Amygdala (tissue), 56 donors: ENCODE measurements around the gene C5AR2.
A peak's percentile ranks its signal among the peaks of the same experiment; 100 is the strongest.
"Not testable (repeated sequence)": the region's sequence is repeated elsewhere in the genome, so short reads cannot be mapped to it uniquely, and the experiment has no call there.

ENCODE experiments used
- DNase-seq, 56 donors: peaks; one replicate each; lab custom pipeline; 2025; lab: John Stamatoyannopoulos, UW

The C5AR2 gene

DNA sequence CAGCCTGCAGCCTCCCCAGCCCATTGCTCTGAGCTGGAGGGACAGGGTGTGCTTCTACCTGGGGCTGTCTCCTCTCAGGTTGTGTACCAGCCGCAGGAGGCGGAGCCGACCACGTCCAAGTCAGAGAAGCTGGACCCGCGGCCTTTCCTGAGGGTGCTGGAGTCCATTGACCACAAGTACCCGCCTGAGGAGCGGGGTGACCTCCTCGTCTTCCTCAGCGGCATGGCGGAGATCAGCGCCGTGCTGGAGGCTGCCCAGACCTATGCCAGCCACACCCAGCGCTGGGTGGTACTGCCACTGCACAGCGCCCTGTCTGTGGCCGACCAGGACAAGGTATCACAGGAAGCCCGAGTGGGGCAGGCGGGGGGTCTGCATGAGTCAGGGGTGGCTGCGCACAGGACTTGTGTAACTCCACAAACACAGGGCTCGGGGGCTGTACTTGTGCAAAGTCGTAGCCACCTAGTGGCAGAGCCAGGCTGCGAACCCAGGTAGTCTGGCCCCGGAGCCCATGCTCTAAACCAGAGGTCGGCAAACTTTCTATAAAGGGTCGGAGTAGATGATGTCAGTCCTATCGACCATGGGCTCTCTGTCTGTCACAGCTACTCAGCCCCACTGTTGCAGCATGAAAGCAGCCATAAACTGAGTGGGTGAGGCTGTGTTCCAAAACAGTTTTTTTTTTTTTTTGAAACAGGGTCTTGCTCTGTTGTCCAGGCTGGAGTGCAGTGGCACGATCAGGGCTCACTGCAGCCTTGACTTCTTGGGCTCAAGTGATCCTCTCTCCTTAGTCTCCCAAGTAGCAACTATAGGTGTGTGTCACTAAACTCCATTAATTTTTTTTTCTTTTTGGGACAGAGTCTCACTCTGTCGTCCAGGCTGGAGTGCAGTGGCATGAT, 26.1 kb downstream of the C5AR2 start:
- DNase-seq = no peak

DNA sequence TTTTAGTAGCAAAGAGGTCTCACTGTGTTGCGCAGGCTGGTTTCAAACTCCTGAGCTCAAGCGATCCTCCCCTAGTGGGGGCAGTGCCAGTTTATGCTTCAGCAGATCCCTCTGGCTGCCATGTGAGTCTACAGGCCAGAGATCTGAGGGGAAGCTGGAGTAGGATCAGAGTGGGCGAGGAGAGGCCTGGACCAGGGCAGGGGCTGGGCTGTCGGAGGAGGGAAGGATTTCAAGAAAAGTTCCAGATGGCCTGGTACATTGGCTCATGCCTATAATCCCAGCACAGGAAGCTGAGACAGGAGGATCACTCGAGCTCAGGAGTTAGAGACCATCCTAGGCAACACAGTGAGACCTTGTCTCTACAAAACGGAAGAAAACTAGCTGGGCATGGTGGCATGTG, 27.0 kb downstream of the C5AR2 start:
- DNase-seq = no peak

DNA sequence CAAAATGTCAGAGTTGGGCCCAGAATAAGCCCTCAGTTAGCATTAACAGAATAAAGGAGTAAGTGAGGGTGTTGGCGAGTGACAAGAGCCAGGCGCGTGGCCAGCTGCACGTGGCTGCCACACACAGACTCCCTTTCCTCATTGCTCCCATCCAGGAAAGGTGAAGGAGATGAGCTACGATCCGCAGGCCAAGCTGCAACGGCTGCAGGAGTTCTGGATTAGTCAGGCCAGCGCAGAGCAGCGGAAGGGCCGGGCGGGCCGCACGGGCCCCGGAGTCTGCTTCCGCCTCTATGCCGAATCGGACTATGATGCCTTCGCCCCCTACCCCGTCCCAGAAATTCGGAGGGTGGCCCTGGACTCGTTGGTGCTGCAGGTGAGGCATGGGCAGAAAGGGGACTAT, 30.3 kb downstream of the C5AR2 start:
- no peak for DNase-seq

DNA sequence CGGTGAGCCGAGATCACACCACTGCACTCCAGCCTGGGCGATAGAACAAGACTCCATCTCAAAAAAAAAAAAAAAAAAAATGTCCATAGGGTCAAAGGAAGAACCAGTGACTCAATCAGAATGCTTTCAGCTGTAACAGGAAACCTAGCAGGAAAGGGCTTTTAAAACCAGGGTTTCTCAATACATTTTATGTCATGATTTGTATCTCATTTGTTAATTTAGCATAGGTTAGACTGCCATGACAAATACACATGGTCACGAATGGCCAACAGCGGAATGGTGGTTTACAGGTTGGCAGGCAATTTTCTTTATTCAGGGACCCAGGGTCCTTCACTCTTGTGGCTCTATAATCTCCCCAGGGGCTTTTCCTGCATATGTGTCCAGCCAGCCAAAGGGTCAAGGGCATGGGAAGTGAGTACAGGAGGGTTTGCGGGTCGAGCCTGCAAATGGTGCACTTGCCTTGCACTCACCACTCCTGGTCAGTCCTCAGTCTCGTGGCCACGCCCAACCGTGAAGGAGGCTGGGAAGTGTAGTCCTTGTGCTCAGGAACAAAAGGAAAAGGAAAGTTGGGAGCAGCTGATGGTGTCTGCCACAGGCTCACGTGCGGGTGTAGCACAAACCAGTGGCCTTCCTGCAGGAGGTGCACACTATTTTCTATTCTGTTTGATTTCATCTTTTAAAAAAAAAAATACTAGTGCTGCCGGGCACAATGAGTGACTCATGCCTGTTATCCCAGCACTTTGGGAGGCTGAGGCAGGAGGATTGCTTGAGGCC, 32.0 kb downstream of the C5AR2 start:
- DNase-seq = no peak

DNA sequence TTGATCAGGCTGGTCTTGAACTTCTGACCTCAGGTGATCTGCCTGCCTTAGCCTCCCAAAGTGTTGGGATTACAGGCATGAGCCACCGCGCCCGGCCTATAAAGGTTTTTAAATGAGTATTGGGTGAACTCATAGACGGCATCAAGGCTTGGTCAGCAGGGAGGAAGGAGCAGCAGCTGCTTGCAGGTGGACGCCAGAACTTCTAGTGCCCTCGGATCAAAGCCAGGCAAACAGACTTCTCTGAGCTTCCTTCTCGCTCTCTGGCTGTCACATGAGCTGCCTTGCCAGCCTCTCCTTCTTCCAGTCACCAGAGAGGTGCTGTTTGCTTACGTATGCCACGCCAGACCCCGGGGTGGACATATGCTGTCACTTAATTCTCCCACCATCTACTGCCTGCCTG, 33.5 kb downstream of the C5AR2 start:
- DNase-seq = not testable (repeated sequence)

DNA sequence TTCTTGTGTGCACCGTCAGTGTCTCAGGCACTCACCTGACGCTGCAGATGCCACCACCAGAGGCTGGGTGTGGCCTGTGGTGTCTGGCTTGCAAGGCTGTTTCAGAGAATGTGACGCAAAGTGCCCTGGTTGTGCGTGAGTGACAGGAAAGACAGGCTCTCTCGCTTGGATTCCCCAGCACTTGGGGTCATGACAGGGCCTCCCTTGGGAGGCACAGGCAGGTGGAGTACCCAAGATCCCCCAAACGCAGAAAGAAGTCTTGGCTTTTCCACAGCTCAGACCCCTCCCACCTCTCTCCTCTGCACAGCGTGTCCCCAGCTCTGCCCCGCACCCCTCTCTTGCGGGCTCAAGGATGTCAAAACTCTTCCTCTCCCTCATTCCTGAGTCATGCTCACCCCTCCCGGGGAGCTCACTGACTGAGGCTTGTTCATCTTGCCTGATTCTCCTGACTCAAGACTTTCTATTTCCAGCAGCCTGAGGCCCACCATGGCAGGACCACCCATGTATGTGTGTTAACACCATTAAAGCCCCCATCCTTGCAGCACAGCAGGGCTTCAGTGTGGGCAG, 38.2 kb downstream of the C5AR2 start:
- DNase-seq = peak in 7 of 56 donors; percentile 6 to 39 (median 30)

DNA sequence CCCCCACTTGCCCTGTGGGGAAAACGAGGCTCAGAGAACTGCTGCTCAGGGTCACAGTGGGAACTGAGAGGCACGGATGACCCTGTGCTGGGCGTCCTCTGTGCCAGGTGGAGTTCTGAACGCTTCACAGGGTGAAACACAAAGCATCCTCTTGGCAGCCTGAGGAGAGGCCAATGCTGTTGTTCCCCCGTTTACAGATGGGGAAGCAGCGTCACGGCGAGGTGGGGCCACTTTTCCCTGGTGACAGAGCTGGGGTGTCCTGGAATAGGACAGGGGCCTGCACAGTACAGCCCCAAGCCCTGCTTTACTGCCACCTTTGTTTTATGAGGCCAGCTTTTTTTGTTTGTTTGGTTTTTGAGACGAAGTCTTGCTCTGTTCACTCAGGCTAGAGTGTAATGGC, 39.3 kb downstream of the C5AR2 start:
- no peak for DNase-seq

DNA sequence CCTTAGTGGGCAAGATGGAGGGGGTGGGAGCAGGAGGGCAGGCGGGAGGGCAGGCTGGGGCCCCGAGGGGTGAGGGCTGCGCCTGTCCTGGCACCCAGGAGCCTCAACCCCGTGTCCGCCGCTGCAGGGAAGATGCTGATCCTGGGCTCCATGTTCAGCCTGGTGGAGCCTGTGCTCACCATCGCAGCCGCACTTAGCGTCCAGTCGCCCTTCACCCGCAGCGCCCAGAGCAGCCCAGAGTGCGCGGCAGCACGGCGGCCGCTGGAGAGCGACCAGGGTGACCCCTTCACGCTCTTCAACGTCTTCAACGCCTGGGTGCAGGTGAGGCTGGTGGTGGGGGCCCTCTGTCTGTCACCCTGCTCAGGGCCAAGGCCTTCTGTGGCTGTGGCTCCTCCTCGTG, 40.6 kb downstream of the C5AR2 start:
- no peak for DNase-seq

DNA sequence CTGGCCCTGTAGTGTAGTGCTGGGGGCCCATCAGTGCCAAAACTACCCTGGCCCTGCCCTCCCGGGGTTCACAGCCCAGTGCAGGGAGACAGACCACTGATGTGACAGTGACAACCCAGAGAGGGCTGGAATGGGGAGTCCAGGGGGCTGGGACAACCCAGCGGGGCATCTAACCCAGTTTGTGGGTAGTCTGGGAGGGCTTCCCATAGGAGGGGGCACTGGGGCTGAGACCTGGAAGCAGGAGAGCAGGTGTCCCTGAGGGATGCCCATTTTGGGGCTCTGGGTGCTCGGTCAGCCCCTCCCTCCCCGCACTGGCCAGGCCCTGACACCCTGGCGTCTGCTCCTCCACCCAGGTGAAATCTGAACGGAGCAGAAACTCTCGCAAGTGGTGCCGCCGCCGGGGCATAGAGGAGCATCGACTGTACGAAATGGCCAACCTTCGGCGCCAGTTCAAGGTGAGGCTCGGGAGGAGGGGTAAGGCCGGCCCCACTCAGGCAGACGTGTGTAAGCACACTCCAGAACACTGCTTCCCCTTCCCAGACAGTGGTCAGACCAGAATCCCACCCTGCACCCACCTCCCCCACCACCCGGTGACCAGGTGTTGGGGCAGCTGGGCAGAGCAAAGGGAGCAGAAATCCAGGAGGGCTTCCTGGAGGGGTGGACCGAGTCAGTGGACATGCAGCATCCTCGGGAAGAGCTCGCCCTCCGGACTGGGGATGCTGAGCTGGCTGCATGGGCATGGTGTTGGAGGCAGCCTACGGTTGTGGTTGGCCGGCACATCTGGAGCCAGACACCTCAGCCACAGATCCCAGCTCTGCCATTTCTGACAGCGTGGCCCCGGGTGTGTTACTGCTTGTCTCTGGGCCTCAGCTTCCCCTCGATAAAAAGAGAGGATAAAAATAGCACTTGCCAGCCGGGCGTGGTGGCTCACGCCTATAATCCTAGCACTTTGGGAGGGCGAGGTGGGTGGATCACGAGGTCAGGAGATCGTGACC, 41.6 kb downstream of the C5AR2 start:
- DNase-seq = no peak

DNA sequence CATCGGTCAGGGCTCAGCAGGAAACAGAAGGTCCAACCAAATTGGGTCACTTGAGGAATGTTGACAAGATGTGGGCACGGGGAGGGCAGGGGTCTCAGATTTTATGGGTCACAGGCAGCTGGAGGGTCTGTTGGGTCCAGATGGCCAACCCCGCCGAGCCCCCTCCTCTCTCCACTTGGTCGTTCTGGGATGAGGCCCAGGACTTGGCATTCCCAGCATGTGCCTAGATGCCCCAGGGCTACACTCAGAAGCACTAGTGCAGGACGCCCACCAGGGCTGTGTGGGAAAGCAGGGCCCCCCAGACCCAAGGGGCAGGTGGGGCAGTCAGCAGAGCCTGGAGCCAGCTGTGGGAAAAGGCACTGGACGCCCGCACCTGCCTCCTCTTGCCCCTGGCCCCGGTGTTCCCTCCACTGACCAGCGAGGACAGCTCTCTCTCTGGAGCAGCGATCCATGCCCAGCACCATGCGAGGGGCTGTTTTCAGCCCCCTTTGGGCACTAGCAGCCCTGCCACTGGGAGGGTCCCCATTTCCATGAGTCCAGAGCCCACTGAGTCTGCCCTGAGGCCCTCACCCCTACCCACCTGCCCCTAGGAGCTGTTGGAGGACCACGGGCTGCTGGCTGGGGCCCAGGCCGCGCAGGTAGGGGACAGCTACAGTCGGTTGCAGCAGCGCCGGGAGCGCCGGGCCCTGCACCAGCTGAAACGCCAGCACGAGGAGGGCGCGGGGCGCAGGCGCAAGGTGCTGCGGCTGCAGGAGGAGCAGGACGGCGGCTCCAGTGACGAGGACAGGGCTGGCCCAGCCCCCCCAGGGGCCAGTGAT, 43.1 kb downstream of the C5AR2 start:
- no peak for DNase-seq

DNA sequence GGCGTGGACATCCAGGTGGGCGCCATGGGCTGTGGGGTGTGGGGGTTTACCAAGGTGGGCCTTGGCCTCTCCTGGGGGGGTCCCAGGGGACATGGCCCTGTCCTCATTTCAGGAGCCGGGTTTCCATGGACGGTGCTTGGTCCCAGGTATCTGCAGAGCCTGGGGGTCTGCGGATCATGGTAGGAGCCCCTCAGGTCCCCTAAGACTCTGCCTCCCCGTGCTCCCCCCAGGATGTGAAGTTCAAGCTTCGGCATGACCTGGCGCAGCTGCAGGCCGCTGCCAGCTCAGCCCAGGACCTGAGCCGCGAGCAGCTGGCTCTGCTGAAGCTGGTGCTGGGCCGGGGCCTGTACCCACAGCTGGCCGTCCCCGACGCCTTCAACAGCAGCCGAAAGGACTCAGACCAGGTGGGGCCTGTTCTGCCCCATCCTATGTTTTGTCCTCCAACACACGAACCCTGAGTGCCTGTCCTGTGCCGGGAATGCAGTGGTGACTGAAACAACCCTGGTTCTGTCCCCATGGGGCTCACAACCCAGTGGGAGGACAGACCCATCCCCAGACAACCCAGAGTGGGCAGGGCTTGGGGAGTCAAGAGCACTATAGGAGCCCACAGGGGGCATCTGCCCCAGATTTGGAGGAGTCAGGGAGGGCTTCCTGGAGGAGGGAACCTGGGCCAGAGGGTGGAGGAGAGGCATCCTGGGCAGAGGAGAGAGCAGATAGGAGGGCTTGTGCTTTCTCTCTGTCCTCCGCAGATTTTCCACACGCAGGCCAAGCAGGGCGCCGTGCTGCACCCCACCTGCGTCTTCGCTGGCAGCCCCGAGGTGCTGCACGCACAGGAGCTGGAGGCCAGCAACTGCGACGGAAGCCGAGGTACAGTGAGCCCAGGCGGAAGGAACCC, 44.0 kb downstream of the C5AR2 start:
- no peak for DNase-seq

DNA sequence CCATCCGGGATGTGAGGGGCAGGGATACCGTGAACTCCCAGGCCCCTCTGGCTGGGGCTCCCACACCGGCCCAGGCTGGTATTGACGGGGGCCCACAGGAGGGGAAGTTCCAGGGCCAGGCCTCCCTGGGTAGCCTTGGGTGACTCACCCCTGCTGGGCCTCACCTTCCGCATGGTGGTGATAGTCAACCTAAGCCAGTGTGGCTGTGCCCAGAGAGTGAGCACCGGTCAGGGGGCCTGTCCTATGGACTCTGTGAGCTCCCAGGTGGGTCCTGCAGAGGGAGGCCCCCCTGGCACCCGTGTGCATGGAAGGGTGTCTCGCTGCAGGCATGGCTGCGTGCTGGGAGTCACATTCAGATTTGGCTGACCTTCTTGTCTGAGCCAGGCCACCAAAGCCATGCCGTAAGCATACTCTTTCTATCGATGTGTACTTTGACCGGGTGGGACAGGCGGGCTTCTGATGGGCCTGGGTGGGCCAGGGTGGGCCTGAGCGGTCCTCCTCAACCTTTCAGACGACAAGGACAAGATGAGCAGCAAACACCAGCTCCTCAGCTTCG, 44.7 kb downstream of the C5AR2 start:
- no peak for DNase-seq

DNA sequence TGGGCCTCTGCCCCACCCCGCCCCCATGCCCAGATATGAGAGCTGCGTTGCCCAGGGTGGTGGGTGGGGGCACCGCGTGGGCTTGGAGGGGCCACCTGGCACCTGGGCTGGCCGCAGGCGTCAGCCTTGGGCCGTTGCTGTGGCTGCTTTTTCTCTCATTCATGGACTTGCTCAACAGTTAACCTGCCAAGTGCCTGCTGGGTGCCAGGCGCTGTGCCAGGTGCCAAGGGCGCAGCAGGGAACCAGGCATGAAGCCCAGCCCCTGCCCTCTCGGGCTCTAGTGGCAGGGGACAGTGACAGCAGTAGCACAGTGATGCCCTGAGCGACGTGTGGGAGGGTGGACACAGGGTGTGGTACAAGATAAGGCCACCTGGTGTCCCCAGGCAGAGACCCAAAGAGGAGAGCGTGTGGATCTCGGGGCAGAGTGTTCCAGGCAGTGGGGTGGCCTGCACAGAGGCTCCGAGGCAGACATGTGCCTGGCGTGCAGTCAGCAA, 45.3 kb downstream of the C5AR2 start:
- peak in 17 of 56 donors; percentile 4 to 54 (median 18) for DNase-seq

DNA sequence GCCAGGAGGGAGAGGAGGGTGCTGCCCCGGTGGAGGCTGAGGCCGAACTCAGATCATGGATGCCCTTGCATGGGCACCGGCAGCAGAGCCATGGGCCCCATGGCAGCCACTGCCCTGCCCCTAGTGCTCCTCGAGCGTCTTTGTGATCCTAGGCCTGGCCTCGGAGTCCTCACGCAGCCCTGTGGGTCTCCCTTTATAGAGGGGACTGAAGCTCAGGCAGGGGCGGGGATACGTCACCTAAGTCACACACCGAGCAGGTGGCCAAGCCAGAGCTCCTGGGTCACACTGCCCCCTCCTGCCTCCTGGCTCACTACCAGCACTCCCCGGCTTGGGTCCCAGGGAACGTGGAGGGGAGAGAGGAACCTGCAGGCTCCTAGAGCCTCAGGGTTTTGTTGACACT, 45.8 kb downstream of the C5AR2 start:
- DNase-seq = no peak

DNA sequence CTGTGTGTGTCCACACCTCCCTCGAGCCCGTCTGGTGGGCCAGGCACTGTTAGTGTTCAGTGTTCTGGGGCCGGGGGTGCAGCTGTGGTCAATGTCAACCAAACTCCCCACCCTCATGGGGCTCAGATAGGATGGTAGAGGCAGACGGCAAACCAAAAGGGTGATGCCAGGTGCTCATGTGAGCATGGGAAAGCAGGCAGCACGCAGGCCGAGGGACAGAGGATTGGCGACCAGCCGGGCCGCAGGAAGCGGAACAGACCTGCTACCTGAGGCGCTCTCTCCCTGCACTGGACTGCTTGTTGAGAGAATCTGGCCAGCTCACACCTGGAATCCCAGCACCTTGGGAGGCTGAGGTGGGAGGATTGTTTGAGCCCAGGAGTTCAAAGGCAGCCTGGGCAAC, 46.3 kb downstream of the C5AR2 start:
- DNase-seq = no peak

DNA sequence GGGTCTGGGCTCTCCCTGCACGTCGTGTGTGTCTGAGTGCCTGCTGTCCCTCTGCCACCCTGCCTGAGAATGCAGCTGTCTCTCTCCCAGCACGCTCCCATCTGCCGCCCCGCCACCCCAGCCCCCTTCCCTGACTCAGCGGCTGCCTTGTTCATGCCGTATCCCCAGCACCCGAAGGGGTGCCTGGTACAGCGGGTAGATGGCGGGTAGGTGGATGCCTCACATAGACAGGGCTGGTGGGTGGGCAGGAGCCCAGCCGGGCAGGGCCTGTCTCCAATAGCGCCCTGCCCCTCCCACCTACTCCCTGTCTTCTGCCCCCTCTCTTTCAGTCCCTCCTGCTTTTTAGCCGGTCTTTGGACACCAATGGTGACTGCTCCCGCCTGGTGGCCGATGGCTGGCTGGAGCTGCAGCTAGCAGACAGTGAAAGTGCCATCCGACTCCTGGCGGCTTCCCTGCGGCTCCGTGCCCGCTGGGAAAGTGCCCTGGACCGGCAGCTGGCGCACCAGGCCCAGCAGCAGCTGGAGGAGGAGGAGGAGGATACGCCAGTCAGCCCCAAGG, 47.5 kb downstream of the C5AR2 start:
- DNase-seq = peak in 51 of 56 donors; percentile 18 to 87 (median 66)

DNA sequence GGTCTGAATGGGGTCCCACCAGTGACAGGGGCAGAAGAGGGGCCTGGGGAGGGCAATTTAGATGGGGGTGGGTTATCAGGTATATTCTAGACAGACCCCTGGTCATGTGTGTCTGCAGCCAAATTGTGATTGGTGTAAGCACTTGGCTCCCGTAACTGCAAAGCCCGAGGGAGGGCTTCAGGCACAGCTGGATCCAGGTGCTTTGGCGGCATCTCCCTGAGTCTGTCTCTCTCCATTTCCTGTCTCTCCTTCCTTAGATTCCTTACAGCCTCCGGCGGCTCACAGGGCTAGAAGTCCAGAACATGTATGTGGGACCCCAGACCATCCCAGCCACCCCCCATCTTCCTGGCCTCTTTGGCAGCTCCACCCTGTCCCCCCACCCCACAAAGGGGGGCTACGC, 48.6 kb downstream of the C5AR2 start:
- DNase-seq = no peak
